GM12891 (cell line): ENCODE data around the gene PPM1E.

Source experiments
- DNase-seq: peaks from one replicate; pipeline ENCODE4 v3.0.0; 2011; ENCODE audit warnings: low spot score; ENCODE audit not compliant: insufficient read length
- FAIRE-seq: peaks from 2 replicates; lab custom pipeline; 2011; peaks lifted over from hg19 to GRCh38; lab: Jason Lieb, UNC
- PAX5 ChIP-seq: IDR thresholded peaks from 2 replicates; pipeline ENCODE4 v1.6.1; 2011; ENCODE audit warnings: low read length, moderate library complexity, mild to moderate bottlenecking; ENCODE audit not compliant: insufficient read depth, severe bottlenecking
- POLR2A ChIP-seq: IDR thresholded peaks from 2 replicates; pipeline ENCODE4 v1.6.1; 2011; ENCODE audit warnings: low read depth, low read length, control low read depth
- POLR2AphosphoS5 ChIP-seq: IDR thresholded peaks from 2 replicates; pipeline ENCODE4 v1.6.1; 2011; ENCODE audit warnings: low read depth, low read length, control low read depth
- POU2F2 ChIP-seq: IDR thresholded peaks from 2 replicates; pipeline ENCODE4 v1.6.1; 2011; ENCODE audit warnings: low read depth, mild to moderate bottlenecking, control low read depth, low read length, moderate library complexity
- SPI1 ChIP-seq: IDR thresholded peaks from 2 replicates; pipeline ENCODE4 v1.6.1; 2011; ENCODE audit warnings: low read depth, low read length, control low read depth
- TAF1 ChIP-seq: IDR thresholded peaks from 2 replicates; pipeline ENCODE4 v1.6.1; 2011; ENCODE audit warnings: low read depth, low read length, control low read depth

The PPM1E gene

GRCh38 chr17:58998871-58999270, 243.2 kb downstream of the PPM1E start:
- FAIRE-seq = no peak
- no peak for TF ChIP-seq SPI1
- TF ChIP-seq POLR2AphosphoS5 = no peak
- TF ChIP-seq POLR2A = no peak
- TF ChIP-seq PAX5 = no peak
- TF ChIP-seq POU2F2 = no peak
- no peak for TF ChIP-seq TAF1
- no peak for DNase-seq

GRCh38 chr17:58999500-58999899, 243.8 kb downstream of the PPM1E start:
- no peak for DNase-seq
- TF ChIP-seq TAF1 (no peak), POLR2AphosphoS5 (no peak), POLR2A (no peak), SPI1 (no peak), PAX5 (no peak), POU2F2 (no peak)
- no peak for FAIRE-seq

DNA sequence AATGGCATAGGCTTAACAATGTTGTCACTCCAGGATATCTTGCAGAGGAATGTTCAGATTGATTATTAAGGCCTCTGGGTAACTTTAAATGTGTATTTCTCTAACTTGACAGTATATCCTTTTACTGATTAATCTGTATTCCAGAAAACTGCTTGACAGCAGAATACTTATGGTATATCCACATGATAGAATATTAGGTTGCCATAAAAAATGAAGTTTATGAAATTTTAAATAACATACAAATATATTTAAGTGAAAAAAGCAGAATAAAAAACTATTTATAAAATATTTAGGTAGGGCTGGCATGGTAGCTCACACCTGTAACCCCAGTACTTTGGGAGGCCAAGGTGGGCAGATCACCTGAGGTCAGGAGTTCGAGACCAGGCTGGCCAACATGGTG, 244.4 kb downstream of the PPM1E start:
- FAIRE-seq = no peak
- TF ChIP-seq PAX5 (no peak), POU2F2 (no peak), SPI1 (no peak), TAF1 (no peak), POLR2A (no peak), POLR2AphosphoS5 (no peak)
- DNase-seq = no peak

- peak; percentile 62; the same call in 1 of the 2 replicates for TF ChIP-seq POU2F2
- TF ChIP-seq POLR2AphosphoS5 = 0 out of 2 replicates have a peak, but pooled peaks have one; percentile 58
- TF ChIP-seq POLR2A = peak; percentile 66
- peak; percentile 72 for TF ChIP-seq SPI1
- peak; percentile 96 for TF ChIP-seq PAX5
- TF ChIP-seq TAF1 = no peak
- DNase-seq = peak; percentile 39
- FAIRE-seq = peak; percentile 99
These were observed 245.6 kb downstream of the PPM1E start for GRCh38 chr17:59001158-59001814.

GRCh38 chr17:59002126-59002525, 246.5 kb downstream of the PPM1E start:
- no peak for FAIRE-seq
- no peak for TF ChIP-seq POLR2AphosphoS5
- TF ChIP-seq POU2F2 = no peak
- no peak for TF ChIP-seq POLR2A
- TF ChIP-seq SPI1 = no peak
- TF ChIP-seq TAF1 = no peak
- TF ChIP-seq PAX5 = no peak
- DNase-seq = no peak

GRCh38 chr17:59002848-59003247, 247.2 kb downstream of the PPM1E start:
- no peak for DNase-seq
- FAIRE-seq = no peak

GRCh38 chr17:59003860-59004259, 248.2 kb downstream of the PPM1E start:
- DNase-seq (no peak), FAIRE-seq (peak; percentile 16)
- TF ChIP-seq POLR2A (no peak), TAF1 (no peak), PAX5 (no peak), POLR2AphosphoS5 (no peak), POU2F2 (no peak), SPI1 (no peak)

More at GRCh38 chr17:59002848-59003247, 247.2 kb downstream of the PPM1E start:
- TF ChIP-seq TAF1 (no peak), SPI1 (no peak), PAX5 (no peak), POLR2AphosphoS5 (no peak)

DNA sequence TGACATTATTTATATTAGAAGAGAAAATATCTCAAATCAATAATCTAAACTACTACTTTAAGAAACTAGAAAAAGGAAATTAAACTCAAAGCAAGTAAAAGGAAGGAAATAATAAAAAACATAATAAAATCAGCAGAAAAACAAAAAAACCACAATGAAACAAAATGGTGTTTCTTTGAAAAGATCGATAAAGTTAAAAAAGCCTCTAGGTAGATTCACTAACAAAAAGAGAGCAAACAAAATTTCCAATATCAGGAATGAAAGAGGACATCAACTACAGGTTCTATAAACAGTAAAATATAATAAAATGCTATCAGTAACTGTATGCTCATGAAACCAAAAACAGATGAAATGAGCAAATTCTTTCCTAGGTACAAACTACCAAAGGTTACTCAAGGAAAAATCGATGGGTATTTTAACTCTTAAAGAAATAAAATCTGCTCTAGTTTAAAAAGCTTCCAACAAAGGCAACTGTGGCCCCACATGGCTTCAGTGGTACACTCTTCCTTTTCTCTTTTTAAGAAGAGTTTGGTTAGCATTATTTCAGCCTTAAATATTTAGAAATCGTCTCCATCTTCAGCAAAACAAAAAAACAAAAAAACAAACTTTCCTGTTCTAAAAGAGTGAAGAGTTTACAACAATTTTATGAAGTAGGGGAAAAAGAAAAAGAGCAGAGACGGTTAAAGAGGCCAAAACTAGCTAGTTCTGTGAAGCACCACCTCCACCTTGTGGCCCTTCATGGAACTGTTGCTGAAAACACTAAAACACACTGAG, 248.9 kb downstream of the PPM1E start:
- FAIRE-seq (peak; percentile 91), DNase-seq (no peak)
- TF ChIP-seq POU2F2 = no peak
- TF ChIP-seq SPI1 = no peak
- no peak for TF ChIP-seq PAX5
- TF ChIP-seq POLR2A = no peak
- no peak for TF ChIP-seq POLR2AphosphoS5
- no peak for TF ChIP-seq TAF1

DNA sequence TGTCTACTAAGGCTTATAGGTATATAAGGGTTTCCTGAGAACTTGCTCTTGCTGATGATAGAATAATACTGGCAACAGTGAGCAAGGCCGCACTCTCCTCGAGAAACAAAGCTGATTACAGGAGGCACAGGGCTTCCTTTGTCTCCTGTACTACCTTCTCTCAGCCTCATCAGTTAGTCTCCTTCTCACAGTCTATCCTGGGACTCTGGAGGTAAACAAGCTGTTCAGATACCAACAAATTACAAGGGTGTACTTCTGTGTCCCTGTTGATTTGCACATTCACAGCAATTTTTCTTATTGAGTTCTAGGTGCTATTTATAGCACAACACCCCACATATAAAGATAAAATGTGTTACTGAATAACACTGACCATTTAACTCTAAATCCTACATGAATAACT, 252.3 kb downstream of the PPM1E start:
- TF ChIP-seq PAX5 (no peak), POU2F2 (no peak), TAF1 (no peak), POLR2AphosphoS5 (no peak), POLR2A (no peak)
- no peak for FAIRE-seq
- DNase-seq = no peak
